OCI-LY3 (cell line): ENCODE measurements around the gene ZNF283.

ENCODE experiments used
- CTCF ChIP-seq: fragments of 200-600, 300-600 bp; sonication (generic); IDR thresholded peaks from 2 replicates; pipeline ENCODE4 v1.5.1; 2014; ENCODE audit warnings: antibody characterized with exemption, low read length, low read depth
- EZH2phosphoT487 ChIP-seq: fragments of 200-600 bp; shearing (Covaris generic); IDR thresholded peaks from 2 replicates; pipeline ENCODE4 v1.6.1; 2018; ENCODE audit warnings: antibody characterized with exemption, mixed run types, low read depth

- TF ChIP-seq CTCF = no peak
- TF ChIP-seq EZH2phosphoT487 = no peak
Observed at GRCh38 chr19:43807651-43808050, 19.5 kb upstream of the ZNF283 start.
